ENCODE measurements around the gene CEMP1.

CEMP1 gene

GRCh38 chr16:2518823-2519710 lies 12.1 kb downstream of the CEMP1 start:
- DNase-seq: no peak

GRCh38 chr16:2517954-2518605 lies 13.1 kb downstream of the CEMP1 start:
- no peak for DNase-seq

- no peak for DNase-seq
Observed at GRCh38 chr16:2516391-2517240, 14.6 kb downstream of the CEMP1 start.

GRCh38 chr16:2515180-2515851 lies 15.9 kb downstream of the CEMP1 start:
- DNase-seq: no peak

GRCh38 chr16:2514333-2515179 lies 16.7 kb downstream of the CEMP1 start:
- DNase-seq: no peak

GRCh38 chr16:2513405-2514332 lies 17.5 kb downstream of the CEMP1 start, which contains the start of gene ATP6V0C:
TSS of gene ATP6V0C (plus strand) at chr16:2513952. CDS start at chr16:2514104, 152 bp downstream.
- peak; percentile 86 for DNase-seq

GRCh38 chr16:2512735-2513404 lies 18.3 kb downstream of the CEMP1 start:
- DNase-seq: no peak

GRCh38 chr16:2511996-2512734 lies 19.0 kb downstream of the CEMP1 start:
- DNase-seq: no peak

GRCh38 chr16:2511128-2511800 lies 19.9 kb downstream of the CEMP1 start:
- DNase-seq: no peak

GRCh38 chr16:2508722-2509400 lies 22.3 kb downstream of the CEMP1 start:
- DNase-seq: no peak

- DNase-seq: no peak
Observed at GRCh38 chr16:2507665-2508064, 23.5 kb downstream of the CEMP1 start.

- no peak for DNase-seq
Observed at GRCh38 chr16:2507052-2507659, 24.1 kb downstream of the CEMP1 start.

GRCh38 chr16:2505695-2506094 lies 25.5 kb downstream of the CEMP1 start:
- no peak for DNase-seq

GRCh38 chr16:2501946-2502895 lies 29.0 kb downstream of the CEMP1 start:
- DNase-seq: no peak

GRCh38 chr16:2500918-2501750 lies 30.1 kb downstream of the CEMP1 start:
- DNase-seq: peak; percentile 69
